Stimulated activated CD8-positive, alpha-beta memory T cell treated with anti-CD3 and anti-CD28 coated beads, Interleukin-4, amount 100 ng/mL, for 4 hours (primary cell): ENCODE results near the gene TMEM129.

Experiments used
- DNase-seq, 2 donors: peaks; one replicate each; pipeline ENCODE4 v3.0.0-alpha.2; 2020; ENCODE audit warnings: low read depth in 2 of 2, low spot score in 1 of 2

TMEM129 gene

GRCh38 chr4:1758306-1759121 is 37.4 kb upstream of the TMEM129 start:
- no peak for DNase-seq

DNA sequence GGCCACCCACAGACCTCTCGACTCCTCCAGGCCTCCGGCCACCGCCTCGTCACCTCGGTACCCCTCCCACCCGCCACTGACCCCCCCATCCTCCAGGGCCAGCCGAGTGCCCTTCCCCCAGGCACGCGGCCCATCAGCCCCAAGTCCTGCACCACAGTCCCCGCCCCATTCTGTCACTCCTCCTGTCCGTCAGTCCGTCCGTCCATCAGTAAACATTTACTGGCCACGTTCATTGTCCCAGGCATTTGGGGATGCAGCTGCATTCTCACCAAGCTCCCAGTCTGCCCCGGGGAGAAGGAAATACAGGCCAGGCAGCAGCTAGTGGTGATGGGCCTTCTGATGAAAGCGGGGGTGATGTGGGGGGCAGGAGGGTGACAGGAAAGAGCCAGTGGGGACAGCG is 36.7 kb upstream of the TMEM129 start:
- DNase-seq: no peak

- DNase-seq: no peak
These were observed 36.0 kb upstream of the TMEM129 start for GRCh38 chr4:1756893-1757779.

GRCh38 chr4:1756079-1756478 is 35.0 kb upstream of the TMEM129 start:
- DNase-seq: no peak

DNA sequence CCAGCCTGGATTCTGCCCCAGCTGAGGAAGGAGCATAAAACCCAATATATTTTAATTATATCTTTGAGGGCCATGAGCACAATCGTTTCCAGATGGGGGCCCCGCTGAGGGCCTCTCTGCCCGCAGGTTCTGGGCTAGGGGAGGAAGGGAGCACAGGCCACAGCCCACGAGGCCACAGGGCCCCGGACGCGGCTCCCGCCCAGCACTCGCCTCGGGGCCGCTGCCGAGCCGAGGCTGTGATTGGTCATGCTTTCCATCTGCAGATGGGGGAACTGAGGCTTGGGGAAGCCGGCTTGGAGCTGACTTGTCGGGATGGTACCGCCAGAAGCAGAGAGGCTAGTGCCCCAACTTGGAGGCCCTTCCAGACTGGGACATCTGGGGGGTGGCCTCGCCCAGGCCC is 34.2 kb upstream of the TMEM129 start:
- DNase-seq: no peak

- no peak for DNase-seq
These were observed 33.2 kb upstream of the TMEM129 start for GRCh38 chr4:1754336-1754735.

DNA sequence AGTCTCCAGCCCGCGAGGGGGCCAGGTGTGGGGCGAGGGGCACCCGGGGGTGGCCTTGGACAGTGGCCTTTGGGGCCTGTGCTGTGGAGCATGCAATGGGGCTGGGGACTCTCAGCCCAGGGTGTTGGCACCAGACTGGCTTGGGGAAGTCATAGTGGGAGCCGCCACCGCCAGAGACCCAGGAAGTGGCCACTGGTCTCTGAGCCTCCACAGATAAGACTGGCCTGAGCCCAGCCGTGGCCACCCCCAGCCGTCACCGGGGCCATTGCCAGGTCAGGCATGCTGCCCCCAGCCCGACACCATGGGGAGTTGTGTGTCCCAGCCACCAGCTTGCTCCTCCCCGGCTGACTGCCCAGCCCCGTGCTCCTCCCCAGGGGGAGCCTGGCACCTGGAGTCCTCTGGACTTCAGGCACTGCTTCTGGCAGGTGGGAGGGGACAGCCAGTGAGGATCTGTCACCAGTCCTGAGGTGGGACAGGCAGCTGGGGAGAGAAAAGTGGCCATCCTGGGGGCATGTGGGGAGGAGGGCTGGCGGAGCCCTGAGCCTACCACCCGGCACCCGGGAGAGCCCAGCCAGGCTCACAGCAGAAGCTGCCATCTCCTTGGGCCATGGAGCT is 32.7 kb upstream of the TMEM129 start:
- no peak for DNase-seq

- DNase-seq: no peak
These were observed 32.2 kb upstream of the TMEM129 start for GRCh38 chr4:1753294-1753696.

DNA sequence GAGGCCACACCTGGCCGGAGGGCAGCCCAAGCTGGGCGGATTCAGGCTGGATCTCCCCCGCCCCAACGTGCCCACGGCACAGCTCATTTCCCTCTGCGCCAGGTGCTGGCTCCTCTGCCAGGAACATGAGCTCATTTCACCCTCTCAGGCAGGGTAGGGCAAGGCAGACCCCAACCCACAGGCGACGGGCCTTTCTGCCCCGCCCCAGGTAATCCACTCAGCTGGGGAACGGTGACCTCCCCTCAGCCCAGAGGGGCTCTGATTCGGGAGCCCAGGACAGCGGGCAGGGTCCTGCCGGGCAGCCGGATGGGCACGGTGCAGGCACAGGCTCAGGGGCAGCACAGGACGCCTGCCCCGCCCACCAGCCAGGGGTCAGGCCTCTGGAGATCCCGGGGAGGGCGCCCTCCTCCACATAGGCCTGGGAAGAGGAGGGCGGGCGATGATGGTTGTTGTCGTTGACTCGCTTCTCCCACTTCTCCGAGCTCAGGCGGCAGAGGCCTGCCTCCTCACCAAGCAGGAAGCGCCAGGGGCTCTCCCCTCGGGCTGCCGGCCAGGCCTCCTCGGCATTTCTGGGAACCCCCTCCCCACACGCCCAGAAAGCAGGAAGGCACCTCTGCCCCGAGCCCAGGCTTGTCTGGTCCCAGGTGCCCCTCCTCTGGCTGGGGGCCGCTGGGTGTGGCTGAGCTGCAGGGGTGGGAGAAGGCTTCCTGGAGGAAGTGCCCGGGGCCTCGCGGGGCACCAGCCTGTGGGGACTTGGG is 31.3 kb upstream of the TMEM129 start:
- no peak for DNase-seq

- DNase-seq: no peak
These were observed 30.8 kb upstream of the TMEM129 start for GRCh38 chr4:1751919-1752283.

GRCh38 chr4:1751155-1751918 is 30.2 kb upstream of the TMEM129 start:
- no peak for DNase-seq

- no peak for DNase-seq
These were observed 29.4 kb upstream of the TMEM129 start for GRCh38 chr4:1750381-1751154.

DNA sequence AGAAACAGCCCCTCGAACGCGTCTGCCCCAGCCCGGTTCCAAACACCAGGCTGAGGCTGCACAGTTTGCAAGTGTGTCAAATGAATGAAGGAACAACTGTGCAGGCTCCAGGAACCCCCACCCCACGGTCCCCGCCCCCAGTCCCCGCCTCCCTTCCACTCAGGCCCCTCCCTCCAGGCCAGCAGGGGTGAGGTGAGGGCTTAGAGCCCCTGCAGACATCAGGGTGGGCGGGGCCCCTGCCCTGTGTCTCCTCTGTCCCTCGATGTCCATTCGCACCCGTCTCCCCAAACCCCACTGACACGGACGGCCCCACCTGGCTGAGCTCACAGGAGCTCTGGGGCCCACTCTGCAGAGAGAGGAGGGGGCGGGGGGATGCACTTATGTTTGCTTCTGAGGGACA is 28.7 kb upstream of the TMEM129 start:
- no peak for DNase-seq

GRCh38 chr4:1749370-1749769 is 28.2 kb upstream of the TMEM129 start:
- no peak for DNase-seq

DNA sequence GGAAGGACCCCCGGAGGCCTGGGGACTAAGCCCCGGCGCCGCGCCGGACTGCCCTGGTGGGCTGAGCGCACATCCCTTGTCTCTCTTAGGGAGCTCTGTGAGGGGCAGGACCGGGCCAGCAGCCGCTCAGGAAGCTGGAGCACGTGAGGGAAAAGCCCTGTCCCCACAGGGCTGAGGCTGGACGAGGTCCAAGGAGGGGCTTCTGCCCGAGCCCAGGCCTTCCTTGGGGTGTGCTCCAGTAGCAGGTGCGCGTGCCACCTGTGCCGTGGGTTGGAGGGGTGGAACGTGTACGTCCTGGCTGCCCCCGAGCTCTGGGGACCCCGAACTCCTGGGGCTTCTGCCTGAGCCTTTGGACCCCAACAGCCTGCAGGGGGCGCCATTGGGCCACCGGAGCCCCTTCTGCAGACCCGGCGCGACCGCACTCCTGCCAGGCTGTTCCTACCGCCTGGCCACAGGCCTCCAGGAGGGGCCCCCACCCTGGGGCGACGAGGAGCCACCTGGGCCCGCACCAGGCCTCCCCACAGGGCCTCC is 27.4 kb upstream of the TMEM129 start:
- DNase-seq: peak; percentile 46 to 60

DNA sequence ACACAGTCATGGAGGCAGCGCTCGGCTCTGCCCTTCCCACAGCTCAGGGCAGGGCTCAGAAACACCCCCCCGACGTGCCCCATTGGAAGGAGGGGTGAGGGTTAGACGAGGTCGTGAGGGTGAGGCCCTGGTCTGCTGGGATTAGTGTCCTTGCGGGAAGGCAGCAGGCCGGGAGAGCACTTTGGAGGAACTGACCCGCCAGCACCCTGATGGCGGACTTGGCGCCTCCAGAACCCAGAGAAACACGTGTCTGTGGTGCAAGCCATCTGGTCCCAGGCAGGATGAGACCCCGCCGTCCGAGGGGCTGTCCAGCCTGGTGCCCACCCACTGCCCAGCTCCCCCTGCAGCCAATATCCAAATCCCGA is 26.5 kb upstream of the TMEM129 start:
- DNase-seq: no peak

GRCh38 chr4:1746919-1747602 is 25.9 kb upstream of the TMEM129 start:
- no peak for DNase-seq

- DNase-seq: peak; percentile 57 to 59
These were observed 25.2 kb upstream of the TMEM129 start for GRCh38 chr4:1746265-1746691.

DNA sequence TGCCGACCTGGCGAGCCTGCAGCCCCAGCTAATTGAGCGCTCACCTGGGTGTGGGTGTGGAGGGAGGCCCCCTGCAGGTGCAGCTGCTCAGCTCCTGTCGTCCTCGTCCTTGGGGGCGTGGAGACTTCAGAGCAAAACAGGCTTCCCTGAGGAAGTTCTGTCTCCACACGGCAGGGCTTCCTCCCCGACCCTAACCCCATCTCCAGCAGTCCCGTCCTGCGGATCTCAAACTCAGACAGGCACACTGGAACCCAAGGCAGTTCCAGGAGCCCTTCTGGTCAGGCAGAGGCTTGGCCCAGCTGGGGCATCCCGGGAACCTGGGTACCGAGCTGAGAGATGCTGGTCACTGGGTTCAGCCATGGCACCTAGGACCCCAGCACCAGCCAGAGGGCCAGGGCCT is 24.6 kb upstream of the TMEM129 start:
- no peak for DNase-seq
